ENCODE data around the gene CFAP119.

- TF ChIP-seq POLR2A (IDR thresholded peaks at IDR 0.05; ENCODE audit: low read depth, low read length) = no peak
- TF ChIP-seq PAX5 (IDR thresholded peaks at IDR 0.05; ENCODE audit: insufficient read depth, low read length, severe bottlenecking) = no peak
- TF ChIP-seq SPI1 (IDR thresholded peaks at IDR 0.05; ENCODE audit: low read depth, low read length) = no peak
Measured at GRCh38 chr16:30725418-30725792, 36.5 kb downstream of the CFAP119 start.
